A673 (cell line): Measurements from ENCODE around the gene ERP27.

Experiments used
- CTCF ChIP-seq: fragments of 300-800, 200-600 bp; sonication (generic); conservative IDR thresholded peaks from 2 replicates; pipeline ENCODE4 v1.5.1; 2017; ENCODE audit warnings: low read depth, mild to moderate bottlenecking, antibody characterized with exemption, low read length, moderate library complexity, mixed read lengths
- EZH2 ChIP-seq: fragments of 200-600 bp; sonication (generic); IDR thresholded peaks from 2 replicates; pipeline ENCODE4 v1.6.1; 2017; ENCODE audit warnings: borderline replicate concordance, low read depth, mild to moderate bottlenecking, mixed read lengths, antibody characterized with exemption, low read length; ENCODE audit not compliant: poor library complexity, severe bottlenecking

DNA sequence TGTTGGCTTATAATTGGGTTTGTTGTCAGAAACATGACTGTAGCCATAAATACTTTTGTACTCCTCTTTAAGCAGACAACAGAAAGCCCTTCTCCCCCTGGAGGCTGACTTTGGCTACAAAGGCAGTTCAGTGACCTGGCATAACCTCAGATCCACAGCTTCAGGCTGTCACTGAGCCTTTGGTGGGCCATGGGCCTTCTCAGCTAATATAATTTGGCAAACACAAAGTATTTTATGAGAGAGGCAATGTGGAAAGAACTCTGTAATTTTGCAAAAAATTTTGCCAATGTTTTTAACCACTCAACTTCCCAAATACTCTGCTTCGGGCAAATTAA lies 37.1 kb downstream of the ERP27 start:
- TF ChIP-seq CTCF: no peak
- no peak for TF ChIP-seq EZH2
